GM19351 (cell line): ENCODE measurements around the gene LRPPRC.
"Not testable (repeated sequence)": the region's sequence is repeated elsewhere in the genome, so short reads cannot be mapped to it uniquely, and the experiment has no call there.

Source experiments
- ATAC-seq: cut with Tn5 transposase; IDR thresholded peaks from one replicate; pipeline ENCODE4 v1.9.1; 2021; ENCODE audit warnings: mild to moderate bottlenecking, moderate library complexity; ENCODE audit not compliant: unreplicated experiment

LRPPRC gene

DNA sequence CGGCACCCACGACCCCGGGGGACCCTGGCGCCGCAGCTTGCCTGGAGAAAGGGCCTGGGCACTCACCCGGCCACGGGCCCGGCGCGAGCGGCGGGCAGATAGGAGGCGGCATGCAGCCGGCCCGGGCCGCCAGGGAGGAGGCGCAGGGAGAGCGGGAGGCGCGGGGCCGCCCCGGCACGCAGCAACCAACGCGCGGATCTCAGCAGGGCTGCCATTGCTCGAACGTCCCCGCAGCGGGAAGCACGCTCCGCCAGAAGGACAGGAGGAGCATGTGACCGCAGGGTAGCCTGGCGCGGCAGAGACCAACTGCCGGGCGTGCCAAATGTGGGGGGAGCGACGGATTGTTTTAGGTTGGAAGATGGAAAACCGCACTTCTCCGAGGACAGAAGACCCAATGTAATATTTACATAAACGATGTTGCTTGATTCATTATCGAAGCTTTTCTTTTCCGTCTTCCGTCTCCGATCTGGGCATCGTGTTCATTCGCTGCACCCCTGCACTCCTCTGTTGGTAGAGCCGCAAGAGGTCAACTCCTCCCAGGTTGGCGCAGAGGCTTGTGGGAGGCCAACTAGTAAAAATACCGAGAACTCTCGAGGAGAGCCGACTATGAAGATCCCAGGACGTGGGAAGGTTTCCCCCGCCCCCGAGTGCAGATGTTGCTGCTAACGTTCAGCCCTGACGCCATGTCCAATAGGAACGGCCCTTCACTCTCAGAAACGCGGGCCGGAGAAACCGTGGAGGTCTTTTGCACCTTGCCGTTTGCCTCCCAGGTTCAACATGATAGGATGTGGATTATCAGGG, at the start of gene LRPPRC:
Gene LRPPRC (minus strand): TSS at position 257 of the 801 bp plus-strand sequence. CDS start 42 bp downstream, at position 215.
- ATAC-seq, result peak; percentile 89

DNA sequence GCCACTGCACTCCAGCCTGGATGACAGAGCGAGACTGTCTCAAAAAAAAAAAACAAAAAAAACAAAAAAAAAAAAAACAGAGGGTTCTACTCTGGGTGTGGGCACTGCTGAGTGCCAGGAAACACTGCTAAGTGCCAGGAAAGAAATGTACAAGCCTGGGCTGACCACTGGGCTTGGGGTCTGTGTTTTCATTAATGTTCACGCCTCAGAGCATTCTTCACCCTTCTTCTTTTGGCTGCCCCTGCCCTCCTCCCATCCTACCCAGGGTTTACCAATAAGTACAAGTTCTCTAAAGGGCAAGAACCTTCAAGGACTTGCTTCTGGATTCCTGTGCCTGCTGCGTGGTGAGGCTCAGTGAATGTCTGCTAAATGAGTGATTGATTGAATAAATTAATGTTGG, 49.3 kb upstream of the LRPPRC start:
- no peak for ATAC-seq

GRCh38 chr2:44044281-44044720, 48.5 kb upstream of the LRPPRC start:
- ATAC-seq, result peak; percentile 100

DNA sequence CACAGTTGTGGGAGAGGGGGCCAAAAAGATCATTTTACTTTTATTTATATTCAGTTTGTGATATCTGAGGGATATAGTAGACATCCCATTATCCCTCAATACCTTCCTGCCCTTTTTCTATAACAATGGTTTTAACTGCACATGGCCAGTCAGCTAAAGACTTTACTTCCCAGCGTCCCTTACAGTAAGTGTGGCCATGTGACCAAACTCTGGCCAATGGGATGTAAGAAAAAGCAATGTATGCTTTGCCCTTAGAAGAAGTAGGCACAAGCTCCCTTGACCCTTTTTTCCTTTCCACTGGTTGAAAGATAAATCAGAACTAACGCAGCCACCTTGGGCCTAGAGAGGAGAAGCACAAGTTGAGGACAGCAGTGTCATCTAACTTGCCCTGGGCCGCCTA, 44.6 kb upstream of the LRPPRC start:
- ATAC-seq, result no peak

DNA sequence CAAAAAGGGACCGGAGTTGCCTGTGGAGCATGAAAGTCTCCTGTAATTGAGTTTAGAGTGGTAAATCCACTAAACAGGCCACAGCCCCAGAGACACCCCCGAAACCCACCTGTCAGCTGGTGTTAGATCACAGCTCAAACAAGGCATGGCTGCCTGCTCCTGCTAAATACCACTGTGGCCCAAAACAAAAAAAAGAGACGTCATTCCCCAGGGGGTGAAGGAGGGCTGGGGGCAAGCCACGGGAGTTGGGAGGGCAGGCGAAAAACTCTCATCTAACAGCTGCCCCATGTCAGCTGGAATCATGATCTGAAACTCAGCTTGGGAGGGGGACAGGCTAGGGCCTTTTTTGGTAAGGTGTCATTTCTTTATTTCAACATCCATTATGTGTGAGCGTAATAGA, 42.5 kb upstream of the LRPPRC start:
- no peak for ATAC-seq

DNA sequence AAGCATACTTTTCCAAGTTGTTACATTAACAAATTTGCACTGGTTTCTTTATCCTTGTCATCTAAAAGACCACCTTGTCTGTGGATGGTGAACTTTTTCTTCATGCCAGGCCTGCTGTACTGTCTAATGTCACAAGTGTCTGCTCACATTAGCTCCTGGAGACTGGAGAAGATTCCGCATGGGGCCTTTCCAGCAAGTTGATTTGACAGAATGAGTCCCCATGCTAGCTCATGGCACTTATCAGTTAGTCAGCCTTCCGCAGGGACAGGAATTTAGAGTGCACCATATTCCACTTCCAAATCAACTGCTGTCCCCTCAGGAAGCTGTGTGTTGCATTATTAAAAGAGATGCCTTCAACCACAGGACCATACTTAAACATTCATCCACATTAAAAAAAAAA, 41.4 kb upstream of the LRPPRC start:
- ATAC-seq, result no peak

- no peak for ATAC-seq
Observed at GRCh38 chr2:44033947-44034346, 38.2 kb upstream of the LRPPRC start.

- ATAC-seq, result not testable (repeated sequence)
Observed at GRCh38 chr2:44027076-44027475, 31.3 kb upstream of the LRPPRC start.

DNA sequence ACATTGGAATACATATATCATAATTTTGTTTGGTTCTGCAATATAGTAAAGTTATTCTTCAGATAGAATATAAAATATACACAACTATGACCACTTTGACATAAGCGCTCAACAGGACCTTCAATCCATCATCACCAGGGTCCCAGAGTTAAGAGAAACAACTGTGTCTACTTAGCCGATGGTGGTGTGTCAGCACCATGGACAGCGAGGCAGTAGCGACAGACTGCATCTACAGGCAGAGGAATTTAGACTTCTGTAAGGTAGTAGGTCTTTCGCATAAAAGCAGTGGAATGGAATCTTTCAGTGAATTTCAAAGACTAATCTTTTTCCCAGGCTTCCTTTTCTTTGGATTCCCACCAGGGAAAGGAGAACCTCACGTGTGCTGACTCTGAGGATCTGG, 20.5 kb upstream of the LRPPRC start:
- no peak for ATAC-seq

- ATAC-seq, result no peak
Observed at GRCh38 chr2:44015239-44015638, 19.4 kb upstream of the LRPPRC start.

DNA sequence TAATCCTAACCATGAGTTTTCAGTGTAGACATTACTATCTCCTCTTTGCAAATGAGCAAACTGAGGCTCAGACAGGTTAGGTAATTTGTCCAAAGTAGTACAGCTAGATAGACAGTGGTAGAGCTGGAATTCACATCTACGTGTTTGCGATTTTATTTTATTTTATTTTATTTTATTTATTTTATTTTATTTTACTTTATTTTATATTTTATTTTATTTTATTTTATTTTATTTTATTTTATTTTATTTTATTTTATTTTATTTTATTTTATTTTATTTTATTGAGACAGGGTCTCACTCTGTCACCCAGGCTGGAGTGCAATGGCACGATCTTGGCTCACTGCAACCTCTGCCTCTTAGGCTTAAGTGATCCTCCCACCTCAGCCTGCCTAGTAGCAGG, 17.4 kb upstream of the LRPPRC start:
- ATAC-seq, result not testable (repeated sequence)

DNA sequence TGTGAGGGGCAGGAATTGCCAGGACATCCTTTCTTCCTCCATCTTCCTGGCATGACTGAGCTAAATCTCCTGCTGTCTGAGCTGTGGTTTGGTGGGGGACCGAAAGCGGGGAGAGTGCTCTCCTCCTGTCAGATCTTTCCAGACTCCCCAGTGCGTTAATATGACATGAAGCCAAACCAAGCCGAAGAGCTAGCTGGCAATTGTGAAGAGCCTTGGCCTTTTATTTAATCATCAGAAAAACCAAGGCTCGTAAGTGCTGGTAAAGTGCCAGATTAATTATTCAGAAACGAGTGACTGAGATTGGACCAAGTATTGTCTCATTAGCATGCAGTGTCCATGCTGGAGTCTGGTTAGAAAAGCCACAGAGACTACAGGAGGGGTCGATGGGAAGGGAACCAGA, 14.5 kb upstream of the LRPPRC start:
- no peak for ATAC-seq

DNA sequence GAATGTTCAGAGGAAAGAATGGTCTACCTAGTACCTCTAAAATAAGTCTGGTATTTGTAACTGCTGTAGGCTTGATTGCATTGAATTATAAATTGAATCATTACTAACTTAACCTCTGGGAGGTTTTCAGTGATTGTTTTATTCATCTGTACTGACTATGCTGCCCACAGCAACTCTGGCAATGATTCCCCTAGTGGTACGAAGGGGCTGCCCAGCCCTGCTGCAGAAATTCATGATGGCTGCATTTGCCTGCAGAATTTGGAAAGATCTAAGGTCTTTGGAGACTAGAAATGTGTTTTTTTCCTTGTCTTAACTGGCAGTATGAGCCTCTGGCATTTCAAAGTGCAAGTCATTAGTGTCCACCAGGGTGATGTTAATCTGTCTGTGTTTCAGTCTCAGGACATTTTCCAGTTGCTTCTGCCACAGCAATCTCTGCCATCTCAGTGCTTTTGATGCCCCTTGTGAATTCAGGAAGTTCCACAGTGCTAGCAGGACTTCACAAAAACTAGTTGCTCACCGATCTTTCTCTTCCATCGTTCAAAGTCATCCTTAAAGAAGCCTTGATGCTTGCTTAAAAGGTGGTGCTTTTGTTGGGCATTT, 13.4 kb upstream of the LRPPRC start:
- no peak for ATAC-seq

DNA sequence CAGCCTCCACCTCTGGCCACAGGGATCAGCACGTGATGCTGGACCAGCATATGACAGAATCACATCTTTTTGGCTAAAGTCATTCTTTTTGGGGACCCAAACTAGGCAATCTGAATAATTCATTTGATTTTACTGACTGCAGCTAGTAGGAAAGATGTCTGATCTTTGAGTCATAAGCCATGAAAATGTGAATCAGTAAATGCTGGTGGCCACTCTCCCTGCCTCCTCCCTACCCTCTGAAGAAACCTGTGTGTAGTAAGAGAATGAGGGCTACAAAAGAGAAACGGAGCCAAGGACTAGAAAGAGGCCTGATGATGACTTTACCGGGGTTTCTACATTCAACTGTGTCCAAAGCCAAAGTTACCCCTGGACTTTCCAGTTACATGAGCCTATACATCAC, 10.1 kb upstream of the LRPPRC start:
- ATAC-seq, result no peak

- ATAC-seq, result no peak
Observed at GRCh38 chr2:44004735-44005602, 9.2 kb upstream of the LRPPRC start.

DNA sequence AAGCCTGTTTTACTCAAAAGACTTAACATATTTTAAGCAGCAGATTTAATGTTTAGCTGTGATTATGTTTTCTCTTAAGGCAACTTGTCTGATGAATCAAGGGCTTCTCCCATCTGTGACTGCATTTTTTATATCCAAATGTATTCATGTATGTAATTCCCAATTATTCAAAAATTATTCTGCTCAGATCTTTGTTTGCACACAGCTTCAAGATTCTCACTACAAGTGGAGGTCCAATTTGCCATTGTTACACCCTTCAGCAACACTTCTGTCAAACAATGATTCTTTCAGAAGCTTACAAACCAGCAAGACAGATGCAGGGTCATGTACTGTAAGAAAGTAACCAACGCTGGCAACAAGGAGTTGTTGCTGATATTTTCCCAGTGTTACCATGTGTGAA, 5.9 kb upstream of the LRPPRC start:
- no peak for ATAC-seq

DNA sequence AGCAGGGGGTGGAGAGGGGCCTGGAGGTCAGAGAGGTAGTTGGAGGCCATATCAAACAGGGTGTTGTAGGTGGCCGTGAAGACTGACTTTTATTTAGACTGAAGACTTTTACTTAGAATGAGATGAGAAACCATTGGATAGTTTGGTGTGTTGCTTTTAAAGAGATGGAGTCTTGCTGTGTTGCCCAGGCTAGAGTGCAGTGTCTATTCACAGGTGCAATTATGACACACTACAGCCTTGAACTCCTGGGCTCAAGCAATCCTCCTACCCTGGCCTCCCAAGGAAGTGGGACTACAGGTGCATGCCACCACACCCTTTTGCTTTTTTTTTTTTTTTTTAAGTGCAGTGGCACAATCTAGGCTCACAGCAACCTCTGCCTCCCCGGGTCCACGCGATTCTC, 2.5 kb upstream of the LRPPRC start:
- ATAC-seq, result no peak

GRCh38 chr2:43993437-43993836, 2.4 kb downstream of the LRPPRC start:
- ATAC-seq, result no peak

DNA sequence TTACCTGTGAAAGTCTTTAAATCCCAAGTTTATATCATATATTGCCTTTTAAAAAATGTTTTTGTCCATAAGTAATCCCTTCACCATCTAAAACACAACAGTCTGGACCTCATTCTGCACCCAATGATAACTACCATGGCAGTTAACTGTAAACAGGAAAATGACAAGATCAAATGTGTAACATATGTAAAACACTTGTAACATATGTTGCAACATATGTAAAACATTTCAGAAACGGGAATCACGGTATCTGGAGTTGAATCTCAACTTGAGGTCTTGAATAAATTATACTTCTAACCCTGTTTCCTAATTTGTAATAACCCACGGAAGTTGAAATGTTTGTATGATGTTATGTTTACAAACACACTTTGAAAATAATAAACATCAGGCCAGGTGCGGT, 6.2 kb downstream of the LRPPRC start:
- ATAC-seq, result no peak

- no peak for ATAC-seq
Observed at GRCh38 chr2:43986600-43986999, 9.2 kb downstream of the LRPPRC start.

DNA sequence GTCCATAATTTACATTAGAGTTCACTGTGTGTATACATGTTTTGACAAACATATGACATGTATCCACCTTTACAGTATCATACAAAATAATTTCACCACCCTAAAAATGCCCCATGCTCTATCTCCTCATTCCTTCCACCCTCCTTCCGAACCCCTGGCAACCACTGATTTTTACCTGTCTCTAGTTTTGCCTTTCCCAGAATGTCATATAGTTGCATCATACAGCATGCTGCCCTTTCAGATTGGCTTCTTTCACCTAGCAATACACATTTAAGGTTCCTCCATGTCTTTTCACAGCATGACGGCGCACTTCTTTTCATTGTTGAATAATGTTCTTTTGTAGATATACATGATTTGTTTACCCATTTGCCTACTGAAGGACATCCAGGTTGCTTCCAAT, 10.4 kb downstream of the LRPPRC start:
- ATAC-seq, result no peak

- ATAC-seq, result no peak
Observed at GRCh38 chr2:43984533-43984932, 11.3 kb downstream of the LRPPRC start.
